ENCODE data around the gene ST8SIA6.

DNA sequence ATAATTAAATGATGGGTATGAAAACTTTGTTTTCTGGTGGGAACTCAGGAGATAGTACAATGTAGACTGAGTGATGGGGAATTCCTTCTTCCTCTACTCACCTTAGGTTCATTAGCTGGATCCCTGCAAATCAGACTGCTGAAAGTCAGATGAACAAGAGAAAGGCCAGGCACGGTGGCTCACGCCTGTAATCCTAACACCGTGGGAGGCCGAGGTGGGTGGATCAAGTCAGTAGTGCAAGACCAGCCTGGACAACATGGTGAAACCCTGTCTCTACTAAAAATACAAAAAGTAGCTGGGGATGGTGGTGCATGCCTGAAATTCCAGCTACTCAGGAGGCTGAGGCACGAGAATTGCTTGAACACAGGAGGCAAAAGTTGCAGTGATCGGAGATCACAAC lies 28.7 kb upstream of the ST8SIA6 start:
- TF ChIP-seq RARB (CRISPR knock-in tag; IDR thresholded peaks at IDR 0.05), result no peak
- no peak for TF ChIP-seq CSDC2 (CRISPR knock-in tag; IDR thresholded peaks at IDR 0.05)
- TF ChIP-seq ARNTL (CRISPR knock-in tag; IDR thresholded peaks at IDR 0.05; ENCODE audit: borderline replicate concordance, low read depth), result no peak
- no peak for TF ChIP-seq ZFP3 (CRISPR knock-in tag; IDR thresholded peaks at IDR 0.05)
- no peak for TF ChIP-seq PPARA (CRISPR knock-in tag; IDR thresholded peaks at IDR 0.05; ENCODE audit: borderline replicate concordance)
